Subcutaneous adipose tissue (tissue), 4 donors: ENCODE data around the gene MED13L. TPM values are rescaled to one million over a fixed set of nuclear protein-coding genes. Genes with fewer than 3 reads are reported as not detected.

Experiments used
- CTCF ChIP-seq: fragments of 450-650 bp; IDR thresholded peaks from one replicate; pipeline ENCODE4 v1.5.1; 2016; ENCODE audit warnings: low read depth, mild to moderate bottlenecking, control low read depth, antibody characterized with exemption, moderate library complexity
- total RNA-seq, 4 donors: library from RNA; depleted of rRNA; stranded (reverse); fragments of >200 nt; gene quantifications; one replicate each; pipeline ENCODE4 v1.1.0, GENCODE V29; 2016

MED13L gene
- total RNA-seq, 4 donors from 2014 or later: 164 to 285 (median 225) TPM

DNA sequence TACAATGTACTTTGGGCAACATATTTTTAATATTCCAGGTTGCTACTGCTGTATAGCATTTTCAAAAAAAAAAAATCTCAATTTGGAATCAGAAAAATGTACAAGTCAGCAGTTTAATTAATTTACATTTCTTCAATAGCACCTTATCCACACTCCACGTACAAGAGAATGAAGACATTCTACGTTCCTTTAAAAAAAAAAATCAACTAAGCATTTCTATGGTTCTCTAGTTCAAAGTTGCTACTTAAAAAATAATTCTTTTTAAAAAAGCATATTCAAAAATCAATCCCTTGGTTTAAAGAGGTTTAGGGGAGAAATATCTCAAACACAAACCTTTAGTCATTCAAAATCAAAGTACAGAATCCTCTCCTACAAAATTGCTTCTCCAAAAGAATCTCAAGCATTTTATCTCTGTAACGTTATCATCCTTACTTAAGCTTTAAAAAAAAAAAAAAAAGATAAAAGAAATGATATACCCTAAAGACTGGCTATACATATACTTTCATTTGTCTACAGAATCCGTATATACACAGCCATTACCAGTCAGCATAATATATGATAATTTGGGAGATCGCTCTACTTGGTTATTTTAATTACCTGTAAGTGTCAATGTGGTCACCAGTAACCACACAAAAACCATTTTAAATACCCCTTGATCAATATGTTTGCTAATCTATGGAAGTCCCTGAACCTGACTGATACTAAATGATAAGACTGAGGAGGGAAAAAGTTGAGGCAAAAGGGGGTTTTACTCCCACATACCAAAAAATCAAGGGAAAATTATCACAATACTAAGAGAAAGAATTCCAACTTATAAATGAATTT is 2.7 kb downstream of the MED13L start:
- TF ChIP-seq CTCF: no peak

- no peak for TF ChIP-seq CTCF
Measured at GRCh38 chr12:116273813-116274550, 3.5 kb downstream of the MED13L start.

DNA sequence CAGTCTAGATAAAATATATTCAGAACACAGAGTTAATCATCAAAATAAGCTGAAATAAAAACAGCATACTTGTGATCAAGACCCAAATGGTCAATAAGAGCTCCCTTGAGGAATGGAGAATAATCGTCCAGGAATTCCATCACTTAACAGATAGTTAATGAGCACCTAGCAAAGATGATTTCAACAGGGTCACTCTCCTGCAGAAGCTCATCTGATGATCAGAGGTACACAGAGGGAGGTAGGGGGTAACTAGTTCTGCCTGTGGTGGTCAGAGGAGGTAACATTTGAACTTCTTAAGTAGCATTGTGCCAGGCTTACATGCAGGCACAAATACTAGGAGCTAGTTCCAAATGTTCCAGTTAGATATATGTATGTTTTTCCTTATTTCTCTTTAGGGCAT is 9.5 kb downstream of the MED13L start:
- TF ChIP-seq CTCF: no peak

DNA sequence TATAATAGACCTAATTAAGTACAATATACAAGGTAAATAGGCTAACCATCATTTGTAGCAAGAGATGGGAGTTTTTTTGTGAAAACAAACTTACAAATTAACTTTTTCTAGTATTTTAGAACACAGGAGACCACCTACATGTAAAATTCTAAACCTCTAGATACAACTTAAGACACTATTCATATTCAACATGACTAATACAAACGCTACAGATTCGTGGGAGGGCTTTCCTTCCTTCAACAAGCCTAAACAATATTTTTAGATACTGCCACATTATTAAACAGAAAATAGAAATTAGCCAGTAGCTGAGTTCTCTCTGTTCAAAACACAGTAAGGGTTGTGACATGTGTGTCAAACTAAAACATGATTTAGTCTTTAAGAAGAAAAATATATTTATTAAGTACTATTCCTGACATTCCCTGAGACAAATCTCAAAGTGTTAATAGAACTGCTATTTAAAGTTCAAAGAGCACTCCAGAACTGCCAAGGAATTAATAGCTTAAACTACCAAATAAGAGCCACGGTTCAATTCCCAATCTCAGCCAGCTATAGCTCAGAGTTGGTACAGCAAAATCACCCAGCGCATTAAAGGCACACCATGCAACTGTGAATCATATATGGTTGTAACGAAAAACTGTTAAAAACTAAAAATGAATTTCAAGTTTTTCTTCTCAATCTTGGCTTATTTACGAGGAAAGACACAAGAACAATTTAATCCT is 10.7 kb downstream of the MED13L start:
- no peak for TF ChIP-seq CTCF

DNA sequence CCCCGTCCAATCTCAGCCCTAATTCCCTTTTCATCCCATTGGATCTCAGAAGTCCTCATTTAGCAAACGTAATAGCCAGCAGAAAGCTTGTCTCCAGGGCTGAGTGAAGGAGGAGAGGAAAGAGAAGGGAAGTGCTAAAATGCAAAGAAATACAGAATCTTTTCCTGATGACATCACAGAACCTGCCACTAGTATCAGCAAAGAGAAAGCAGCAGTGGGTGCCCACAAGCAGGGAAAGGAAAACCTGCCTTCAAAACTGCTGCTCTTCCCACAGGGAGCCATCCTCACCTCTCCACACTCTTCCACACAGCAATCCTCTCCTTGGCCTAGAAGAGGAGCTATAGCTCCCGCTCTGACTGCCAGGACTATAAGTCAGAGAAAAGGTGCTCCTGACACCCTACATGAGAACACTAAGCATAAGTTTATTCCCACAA is 11.3 kb downstream of the MED13L start:
- TF ChIP-seq CTCF: no peak

DNA sequence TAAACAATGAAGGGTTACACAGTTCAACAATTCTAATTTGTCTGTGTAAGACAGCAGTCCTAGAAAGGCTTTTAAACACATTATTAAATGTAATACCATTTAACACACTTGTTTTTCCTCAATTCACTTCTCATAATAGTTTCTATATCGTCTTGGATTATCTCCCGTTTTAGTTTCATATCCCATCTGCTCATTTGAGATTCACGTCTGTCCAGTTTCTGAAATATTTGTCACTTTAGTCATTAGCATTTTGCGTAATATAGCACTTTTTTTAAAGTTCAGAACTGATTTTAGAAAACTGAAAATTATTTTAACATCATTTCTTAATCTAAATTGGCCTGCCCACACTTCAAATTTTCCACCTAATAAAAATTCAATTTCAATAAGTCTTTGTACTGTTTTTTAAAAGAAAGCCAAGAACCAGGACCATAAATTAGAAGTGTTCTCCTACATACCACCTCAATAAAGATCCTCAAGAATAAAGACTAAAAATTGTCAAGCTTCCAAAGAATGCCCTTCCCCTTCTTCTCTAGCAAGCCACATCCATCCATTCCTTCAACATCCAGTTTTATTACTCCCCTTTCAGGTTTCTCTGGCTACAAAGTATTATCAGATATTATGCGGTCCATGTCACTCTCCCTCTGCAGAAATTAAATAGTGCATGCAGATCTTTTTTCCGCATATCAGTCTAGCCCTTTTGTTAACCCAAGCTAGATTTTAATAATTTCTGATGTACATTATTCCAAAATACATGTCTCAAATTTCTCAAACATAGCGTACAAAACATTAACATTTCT is 11.9 kb downstream of the MED13L start:
- no peak for TF ChIP-seq CTCF
